Measurements from ENCODE around the gene CYP2A13.
"Not testable (repeated sequence)": the region's sequence is repeated elsewhere in the genome, so short reads cannot be mapped to it uniquely, and the experiment has no call there.

DNA sequence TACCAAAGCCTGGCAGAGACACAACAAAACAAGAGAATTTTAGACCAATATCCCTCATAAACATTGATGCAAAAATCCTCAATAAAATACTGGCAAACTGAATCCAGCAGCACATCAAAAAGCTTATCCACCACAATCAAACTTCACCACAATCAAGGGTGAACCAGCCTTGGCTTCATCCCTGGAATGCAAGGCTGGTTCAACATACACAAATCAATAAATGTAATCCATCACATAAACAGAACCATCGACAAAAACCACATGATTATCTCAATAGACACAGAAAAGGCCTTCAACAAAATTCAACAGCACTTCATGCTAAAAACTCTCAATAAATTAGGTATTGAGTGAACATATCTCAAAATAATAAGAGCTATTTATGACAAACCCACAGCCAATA is 14.0 kb downstream of the CYP2A13 start:
- TF ChIP-seq, protein P1, sequence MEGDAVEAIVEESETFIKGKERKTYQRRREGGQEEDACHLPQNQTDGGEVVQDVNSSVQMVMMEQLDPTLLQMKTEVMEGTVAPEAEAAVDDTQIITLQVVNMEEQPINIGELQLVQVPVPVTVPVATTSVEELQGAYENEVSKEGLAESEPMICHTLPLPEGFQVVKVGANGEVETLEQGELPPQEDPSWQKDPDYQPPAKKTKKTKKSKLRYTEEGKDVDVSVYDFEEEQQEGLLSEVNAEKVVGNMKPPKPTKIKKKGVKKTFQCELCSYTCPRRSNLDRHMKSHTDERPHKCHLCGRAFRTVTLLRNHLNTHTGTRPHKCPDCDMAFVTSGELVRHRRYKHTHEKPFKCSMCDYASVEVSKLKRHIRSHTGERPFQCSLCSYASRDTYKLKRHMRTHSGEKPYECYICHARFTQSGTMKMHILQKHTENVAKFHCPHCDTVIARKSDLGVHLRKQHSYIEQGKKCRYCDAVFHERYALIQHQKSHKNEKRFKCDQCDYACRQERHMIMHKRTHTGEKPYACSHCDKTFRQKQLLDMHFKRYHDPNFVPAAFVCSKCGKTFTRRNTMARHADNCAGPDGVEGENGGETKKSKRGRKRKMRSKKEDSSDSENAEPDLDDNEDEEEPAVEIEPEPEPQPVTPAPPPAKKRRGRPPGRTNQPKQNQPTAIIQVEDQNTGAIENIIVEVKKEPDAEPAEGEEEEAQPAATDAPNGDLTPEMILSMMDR (conservative IDR thresholded peaks at IDR 0.05; ENCODE audit: low read depth in 2 of 2), result not testable (repeated sequence)
- not testable (repeated sequence) for TF ChIP-seq EZH2phosphoT487 (IDR thresholded peaks at IDR 0.05; ENCODE audit: unreplicated experiment); EZH2 (IDR thresholded peaks at IDR 0.05; ENCODE audit: low read depth, unreplicated experiment)

Data from GM23338 (cell line).